Fibroblast of skin of back (primary cell): ENCODE results near the gene KIAA1210. TPM values are rescaled to one million over a fixed set of nuclear protein-coding genes. Genes with fewer than 3 reads are reported as not detected.
A peak's percentile ranks its signal among the peaks of the same experiment; 100 is the strongest.

Experiments used
- DNase-seq: peaks from one replicate; pipeline ENCODE4 v3.0.0-alpha.2; 2013
- polyA plus RNA-seq, 2 experiments: library from polyadenylated mRNA; unstranded; fragments of 120-200 nt; gene quantifications; one replicate each; pipeline ENCODE4 v1.2.1, GENCODE V29; 2013; ENCODE audit not compliant: insufficient read length in 2 of 2

The KIAA1210 gene
- polyA plus RNA-seq (2013, experiment 1 of 2; ENCODE audit: insufficient read length), result not detected
- not detected for polyA plus RNA-seq (2013, experiment 2 of 2; ENCODE audit: insufficient read length)

DNA sequence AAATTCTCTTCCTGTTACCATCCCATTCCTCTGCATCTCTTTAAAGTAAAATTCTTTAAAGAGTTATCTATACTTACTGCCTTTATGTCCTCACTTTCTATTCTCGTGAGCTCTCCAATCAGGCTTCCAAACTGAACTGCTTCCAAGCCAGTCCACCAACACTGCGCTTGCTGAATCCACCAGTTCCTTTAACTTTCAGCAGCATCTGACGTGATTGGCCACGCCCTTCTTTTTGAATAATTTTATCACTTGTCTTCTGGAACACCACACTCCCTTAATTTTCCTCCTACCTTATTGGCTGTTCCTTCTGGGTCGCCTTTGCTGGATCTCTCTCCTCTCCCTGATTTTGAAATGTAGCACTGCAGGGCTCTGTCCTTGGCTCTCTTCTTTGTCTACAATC lies at the start of gene KIAA1210:
Gene KIAA1210 (minus strand): TSS at position 163 of the 400 bp plus-strand sequence. CDS start 4,170 bp downstream, outside the sequence.
- DNase-seq, result no peak

DNA sequence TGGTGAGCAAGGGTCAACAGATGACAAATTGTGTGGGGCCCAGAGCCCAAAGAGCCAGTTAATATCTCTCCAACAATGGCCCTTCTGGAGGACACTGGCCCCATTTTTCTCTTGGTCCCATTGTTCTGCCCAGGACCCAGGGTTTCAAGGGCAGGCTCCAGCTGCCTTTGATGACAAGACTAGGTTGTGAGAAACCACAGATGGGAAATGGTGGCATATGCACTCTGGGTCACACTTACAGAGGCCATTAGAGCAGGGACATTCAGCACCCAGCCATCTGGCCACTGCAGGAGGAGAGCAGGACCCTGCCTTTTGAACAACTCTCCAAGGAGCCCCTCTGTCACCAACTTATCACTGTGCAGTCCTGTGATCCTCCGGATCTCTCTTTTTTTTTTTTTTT lies 49.7 kb upstream of the KIAA1210 start:
- no peak for DNase-seq

DNA sequence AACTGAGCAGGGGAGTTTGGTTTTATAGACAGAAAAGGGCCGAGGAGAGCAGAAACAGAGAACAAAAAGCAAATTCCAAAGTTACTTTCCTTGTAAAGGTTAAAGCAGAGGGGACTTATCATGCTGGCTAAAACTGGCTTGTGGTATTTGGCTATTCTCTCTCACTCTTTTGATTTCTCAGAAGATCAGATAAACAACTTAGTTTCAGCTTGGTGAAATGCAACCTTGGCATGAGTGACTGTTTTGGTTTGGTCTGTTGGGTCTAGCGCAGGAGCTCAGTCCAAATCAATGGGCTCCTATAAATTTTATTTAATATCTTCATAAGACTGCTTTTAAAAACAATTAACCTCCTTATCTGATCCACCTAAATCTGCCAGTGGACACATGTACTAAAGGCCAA lies 47.3 kb upstream of the KIAA1210 start:
- DNase-seq, result no peak

DNA sequence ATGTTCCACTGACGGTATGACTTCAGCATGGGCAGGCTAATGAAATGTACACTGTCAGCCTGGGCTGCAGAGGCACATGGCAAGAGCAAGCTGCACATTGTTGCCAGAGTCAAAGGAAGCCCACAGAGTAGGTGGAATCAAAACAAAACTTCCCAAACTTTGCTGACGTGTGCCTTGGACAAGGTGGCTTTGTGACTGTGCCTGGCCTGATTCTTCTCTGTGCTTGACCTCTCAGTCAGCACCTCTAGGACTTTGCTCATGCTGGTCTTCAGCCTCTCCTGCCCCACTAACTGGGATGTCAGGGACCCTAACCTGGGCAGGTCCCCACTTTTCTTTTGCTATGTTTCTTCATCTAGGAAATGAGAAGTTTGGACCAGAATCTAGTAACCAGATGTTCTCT lies 40.5 kb upstream of the KIAA1210 start:
- no peak for DNase-seq

DNA sequence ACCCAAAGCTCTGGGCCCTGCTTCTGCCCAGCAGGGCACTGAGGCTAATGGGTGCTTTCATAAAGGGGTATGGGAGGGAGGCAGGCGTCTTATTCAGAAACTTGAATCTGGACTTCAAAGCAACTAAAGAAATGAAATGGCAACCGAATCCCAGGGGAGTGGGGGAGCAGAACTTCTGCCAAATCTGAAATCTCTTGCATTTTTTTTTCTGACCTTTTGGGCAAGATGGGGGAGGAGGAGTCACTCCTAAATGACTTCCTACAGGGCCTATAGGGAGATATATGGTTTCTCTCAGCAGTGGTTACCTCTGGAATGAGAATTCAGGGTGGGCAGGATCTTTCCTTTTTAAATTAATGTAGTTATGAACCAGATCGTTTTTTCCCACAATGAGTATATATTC lies 30.6 kb upstream of the KIAA1210 start:
- DNase-seq, result no peak

DNA sequence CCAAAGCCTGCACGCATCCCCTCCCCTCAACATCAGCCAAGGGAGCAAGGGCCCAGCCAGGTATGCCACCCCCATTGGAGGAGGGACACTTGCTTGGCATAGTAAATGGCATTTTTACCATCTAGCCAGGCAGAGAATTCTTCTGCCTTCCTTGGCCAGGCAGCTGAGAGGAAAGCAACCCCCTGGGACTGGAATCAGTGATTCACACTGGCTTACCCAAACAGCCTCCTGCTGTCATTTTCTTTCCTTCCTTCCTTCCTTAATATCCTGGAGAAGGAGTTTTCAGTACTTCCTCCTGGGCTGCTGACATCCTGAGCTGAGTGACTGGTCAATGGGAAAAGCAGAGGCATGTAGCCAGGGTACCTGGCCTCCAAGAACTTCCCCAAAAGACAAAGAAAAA lies 28.6 kb upstream of the KIAA1210 start:
- DNase-seq, result peak; percentile 25

DNA sequence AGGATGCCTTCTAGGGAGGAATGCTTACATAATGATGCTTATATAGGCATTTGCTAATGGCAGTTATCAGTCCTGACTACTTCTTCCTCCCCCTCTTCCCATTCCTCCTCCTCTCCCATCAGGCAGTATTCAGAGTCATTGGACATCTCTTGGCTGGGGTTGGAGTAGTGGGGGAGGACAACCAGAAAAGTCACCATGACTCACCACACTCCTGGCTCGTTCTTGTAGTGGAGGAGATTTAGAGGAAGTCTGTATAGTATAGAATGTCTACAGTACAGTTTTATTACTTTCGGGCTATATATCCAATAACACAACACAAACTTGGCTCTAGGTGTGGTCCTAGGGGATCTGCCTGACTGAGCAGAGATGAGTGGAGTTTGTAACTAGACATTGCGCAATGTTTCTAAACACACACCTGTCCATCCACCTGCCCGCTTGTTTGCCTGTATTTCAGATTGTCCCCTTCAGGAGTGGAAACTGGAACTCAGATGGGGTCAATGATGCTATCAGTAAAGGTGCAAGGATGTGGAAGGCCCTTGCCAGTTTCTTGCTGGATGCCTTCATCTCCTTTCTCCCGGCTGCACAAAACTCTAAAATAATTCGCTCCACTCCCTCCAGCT lies 27.9 kb upstream of the KIAA1210 start:
- DNase-seq, result peak; percentile 79

DNA sequence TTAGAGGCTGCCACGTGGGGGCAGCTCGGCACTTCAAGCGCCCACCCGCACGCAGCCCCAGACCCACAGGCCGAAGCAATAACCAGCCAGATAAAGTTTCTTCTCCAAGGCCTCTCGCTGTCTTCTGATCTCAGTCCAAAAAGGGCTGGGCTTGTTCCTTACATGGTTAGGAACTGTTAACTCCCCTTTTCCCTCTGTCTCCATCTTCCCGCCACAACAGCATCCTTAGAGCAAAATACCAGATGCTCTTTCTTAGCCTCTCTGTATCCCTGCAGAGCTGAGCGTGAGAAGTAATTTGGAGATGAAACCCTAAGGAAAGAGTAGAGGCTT lies 23.4 kb upstream of the KIAA1210 start:
- no peak for DNase-seq

DNA sequence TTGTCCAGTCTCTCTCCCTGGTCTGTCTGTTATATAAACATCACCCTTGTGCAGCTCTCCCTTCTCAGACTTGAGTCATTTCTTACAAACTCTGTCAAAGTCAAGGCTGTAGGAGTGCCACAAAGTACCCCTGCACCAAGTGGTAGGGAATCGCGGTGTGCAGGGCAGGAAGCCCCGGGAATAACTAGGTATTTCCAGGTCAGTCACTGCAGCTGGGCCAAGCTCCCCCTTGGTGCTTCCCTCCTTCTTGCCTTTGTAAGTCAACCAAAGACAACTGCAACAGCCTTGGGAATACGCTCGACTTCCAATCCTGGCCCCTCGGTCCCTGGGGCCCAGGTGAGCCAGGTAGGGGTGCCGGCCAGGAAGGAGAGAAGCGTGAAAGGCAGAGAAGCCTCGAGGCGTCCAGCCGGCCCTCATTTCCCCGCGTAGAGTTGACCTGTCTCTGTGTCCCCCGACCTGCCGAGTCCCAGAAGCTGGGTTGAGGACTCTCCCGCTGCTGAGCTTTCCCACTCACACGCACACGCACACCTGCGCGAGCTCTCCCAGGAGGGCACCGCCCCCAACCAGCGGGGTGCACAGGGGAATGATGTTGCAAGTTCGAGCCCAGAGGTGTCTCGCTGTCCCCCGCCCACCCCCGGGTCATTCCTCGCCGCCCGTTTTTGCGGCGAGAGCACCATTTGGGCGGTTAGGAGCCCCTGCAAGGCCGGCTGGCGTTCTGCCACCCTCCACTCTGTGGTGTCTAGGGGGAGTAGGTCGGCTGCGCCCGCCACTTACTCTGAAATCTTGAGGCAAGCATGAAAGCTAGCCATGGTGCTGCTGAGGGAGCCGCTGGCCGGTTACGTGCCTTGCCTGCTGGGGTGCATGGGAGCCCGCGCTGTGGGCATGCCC lies 22.8 kb upstream of the KIAA1210 start:
- no peak for DNase-seq

DNA sequence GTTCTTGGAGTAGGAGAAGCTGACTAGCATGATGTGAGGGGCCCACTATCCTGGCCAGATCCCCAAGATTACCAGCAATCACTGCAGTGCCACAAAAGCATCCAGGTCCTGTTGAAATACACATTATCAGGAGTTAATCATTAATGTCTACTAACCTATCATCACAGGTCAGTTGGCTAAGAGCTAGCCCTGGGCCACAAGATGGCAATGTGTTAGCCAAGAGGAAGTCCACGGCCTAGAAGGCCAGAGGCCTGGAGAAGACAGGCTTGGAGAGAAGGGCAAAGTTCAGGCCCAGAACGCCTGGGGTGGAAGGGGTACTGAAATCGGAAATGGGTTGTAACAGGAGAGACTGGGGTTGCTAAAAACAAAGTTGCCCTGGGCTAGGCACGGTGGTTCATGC lies 19.9 kb upstream of the KIAA1210 start:
- no peak for DNase-seq

DNA sequence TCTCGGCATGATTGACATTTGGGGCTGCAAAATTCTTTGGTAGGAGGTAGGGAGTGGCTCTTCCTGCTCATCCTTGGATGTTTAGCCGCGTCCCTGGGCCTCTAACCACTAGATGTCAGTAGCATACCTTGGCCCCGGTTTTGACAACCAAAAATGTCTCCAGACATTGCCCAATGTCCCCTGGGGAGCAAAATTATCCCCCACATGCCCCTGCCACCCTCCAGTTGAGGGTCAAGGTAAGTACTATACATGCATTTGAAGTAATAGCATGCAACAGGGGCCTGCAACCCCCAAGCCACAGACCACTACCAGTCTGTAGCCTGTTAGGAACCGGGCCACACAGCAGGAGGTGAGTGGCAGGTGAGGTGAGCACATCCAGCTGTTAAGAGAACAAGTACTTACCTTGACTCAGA lies 17.6 kb upstream of the KIAA1210 start:
- peak; percentile 27 for DNase-seq

DNA sequence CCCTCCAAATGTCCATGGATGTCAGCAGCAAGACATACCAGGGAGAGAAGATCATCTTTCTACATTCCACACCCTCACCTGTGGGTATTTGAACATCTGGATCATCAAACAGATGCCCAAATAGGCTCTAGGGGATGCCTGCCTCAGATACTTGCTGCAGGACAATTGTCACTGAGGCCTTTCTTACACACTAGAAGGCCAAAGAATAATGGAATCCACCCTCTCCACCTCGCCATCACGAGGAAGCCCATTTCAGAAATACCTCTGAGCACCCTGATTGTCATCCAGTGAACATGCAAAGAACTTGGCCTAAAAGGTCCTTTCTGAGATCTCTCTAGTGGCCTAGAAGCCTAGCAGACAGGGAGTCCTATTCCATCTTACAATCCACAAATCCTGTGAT lies 6.9 kb upstream of the KIAA1210 start:
- DNase-seq, result no peak

DNA sequence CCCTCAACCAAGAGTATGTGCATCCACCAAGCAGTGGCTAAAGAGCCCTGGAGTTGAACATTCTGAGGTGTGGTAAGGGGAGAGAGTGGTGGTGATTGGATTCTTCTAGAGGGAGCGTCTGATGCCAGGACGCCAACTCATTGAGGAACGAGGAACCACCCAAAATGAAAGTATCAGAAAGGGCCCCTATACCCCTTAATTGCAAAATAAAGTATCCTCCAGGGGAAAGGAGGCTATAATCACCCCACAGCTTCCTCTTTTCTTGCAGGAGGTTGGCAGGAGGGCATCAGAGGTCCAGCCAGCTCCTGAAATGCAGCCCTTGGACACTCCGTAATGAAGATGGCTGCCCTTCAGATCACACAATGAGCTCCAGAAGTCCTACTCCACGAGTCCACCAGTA lies 5.3 kb upstream of the KIAA1210 start:
- no peak for DNase-seq

DNA sequence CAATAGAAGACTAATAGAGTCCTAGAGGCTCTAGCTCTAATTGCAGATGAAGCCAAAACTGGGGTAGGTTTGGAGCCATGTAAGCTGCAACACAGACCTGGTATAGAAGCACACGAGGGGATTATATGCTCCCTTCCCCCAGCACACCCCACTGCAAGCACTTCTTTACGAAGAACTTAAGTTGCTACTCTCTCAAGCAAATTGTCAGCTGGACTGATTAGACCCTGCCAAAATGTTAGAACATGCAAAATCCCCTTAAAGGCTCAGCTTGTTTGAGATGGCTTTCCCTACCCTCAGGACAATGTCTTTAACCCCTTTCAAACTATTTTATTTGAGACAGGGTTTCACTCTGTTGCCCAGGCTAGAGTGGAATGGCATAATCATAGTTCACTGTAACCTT lies 4.7 kb upstream of the KIAA1210 start:
- no peak for DNase-seq

DNA sequence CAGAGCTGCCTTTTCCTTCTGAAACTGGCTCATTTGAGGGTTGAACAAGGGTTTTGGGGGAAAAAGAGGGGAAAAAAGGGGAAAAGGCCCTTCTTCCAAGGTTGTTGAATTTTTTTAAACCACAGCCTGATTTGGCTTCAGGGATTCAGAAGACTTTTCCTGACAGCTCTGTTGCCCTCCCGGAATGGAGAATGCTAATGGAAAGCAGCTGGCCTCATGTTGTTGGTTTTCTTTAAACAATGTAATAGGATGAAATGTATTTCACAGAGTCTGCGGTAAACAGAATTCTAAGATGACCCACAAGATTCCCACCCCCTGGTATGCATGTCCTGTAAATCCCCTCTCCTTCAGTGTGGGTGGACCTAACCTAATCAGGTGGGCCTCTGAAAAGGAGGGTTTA lies 3.3 kb upstream of the KIAA1210 start:
- DNase-seq, result no peak

DNA sequence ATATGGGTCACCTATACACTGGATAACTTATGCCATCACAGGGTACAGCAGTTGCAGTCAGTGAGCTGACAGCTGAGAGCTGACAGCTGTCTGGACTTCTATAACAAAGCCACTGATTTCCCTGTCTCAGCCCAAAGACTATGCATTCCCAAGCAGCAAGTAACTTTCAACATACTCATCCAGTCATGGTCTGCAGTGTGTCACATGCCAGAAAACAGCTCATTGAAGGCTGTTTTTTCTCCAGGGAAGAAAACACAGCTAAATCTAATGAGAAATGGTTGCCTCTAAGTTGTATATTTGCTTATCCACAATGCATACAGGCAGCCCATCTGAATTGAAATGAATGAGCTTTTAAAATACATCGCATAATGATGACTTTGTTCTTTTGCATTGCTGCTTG lies 6.3 kb downstream of the KIAA1210 start:
- peak; percentile 20 for DNase-seq

DNA sequence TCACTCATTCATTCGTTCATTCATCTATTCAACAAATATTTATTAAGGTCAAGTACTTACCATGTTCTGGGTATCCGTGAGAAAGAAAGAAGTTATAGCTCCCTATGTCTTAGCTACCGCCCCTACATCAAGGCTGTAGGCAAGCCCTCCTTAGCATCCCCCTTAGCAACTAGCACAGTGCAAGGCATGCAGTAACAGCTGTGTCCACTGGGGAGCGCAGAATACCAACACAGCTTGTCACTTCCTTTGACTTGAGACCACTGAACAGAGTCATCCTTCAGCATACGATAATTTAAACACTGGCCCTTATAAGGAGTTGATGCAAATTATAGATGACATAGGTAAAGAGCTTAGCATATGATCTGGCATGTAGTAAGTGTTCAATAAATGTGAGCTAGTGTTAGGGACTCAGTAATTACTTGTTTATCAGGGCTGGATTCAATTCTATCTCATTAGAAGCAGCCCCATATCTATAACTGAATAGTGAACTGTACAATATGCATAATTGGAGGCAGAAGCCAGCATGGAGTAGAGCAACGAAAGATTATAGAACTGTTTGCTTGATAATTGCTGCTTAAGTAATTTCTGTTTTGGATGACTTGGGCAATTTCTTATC lies 8.7 kb downstream of the KIAA1210 start:
- DNase-seq, result peak; percentile 54

DNA sequence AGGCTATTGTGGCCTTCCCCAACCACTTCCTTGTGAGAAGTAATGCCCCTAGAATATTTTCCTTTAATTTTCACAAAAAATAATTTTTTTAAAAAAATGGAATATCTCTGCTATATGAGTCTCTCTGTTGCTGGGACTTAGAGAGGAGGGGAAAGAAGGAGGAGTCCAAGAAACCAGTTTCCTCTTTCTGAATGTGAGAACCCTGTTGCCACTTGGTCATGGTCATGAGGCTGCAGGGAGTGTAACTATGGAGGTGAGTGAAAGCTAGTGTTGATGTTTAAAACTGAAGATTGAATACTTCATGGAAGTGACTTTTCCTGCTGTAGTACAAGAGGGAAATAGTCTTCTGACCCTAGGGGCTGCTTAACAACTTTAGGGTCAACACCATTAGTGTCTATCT lies 20.4 kb downstream of the KIAA1210 start:
- no peak for DNase-seq

DNA sequence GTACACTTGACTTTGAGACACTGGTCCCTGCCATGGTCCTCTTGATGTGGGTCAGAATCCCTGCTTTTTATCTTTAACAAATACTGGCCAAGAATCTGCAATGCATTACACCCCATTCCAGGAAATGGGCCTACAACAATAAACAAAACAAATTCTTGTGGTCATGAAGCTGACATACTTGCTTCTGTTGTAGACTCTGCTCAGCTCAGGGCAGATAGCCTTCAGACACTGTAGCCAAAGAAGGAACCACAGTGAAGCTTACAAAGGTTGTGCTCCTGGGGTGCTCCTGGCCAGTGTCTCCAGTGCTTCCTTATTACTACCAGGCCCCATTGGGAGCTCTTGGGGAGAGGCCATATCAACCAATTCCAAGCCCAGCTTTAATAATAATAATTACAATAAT lies 21.8 kb downstream of the KIAA1210 start:
- peak; percentile 50 for DNase-seq

DNA sequence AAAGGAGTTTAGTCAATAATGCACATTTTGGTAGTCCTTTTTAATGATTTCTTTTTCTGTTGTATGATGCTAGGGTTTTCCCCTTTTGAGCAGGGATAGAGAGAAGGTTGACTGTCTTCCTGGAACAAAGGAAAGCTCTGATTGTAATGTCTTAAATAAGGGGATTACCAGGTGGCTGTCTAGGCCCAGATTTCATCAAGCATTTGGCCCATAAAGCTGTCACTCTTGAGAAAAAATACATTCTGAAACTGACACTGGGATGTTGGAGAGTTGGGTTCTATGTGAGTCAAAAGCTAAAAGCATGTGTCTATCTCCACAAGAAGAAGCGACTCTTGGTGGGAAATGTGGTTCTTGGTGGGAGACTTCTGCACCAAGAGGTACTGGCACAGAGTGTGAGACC lies 26.4 kb downstream of the KIAA1210 start:
- no peak for DNase-seq

DNA sequence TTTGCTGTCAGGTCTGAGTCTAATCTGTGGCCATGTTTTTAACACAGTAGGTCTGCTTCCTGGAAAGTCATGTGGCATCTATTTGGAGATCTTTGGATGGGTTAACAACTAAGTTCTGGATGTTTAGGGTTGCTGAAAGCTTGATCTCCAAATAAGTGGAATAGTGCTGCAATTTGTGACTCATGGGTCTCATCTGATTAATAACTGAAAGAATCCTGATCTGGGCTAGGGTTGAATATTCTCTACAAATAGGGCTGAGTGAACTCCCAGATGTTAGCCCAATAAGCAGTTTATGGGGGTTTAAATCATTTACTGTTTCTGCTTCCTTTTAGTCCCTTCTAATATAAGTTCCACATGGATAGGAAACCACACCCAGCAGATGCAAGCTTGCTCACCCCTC lies 31.7 kb downstream of the KIAA1210 start:
- DNase-seq, result no peak

DNA sequence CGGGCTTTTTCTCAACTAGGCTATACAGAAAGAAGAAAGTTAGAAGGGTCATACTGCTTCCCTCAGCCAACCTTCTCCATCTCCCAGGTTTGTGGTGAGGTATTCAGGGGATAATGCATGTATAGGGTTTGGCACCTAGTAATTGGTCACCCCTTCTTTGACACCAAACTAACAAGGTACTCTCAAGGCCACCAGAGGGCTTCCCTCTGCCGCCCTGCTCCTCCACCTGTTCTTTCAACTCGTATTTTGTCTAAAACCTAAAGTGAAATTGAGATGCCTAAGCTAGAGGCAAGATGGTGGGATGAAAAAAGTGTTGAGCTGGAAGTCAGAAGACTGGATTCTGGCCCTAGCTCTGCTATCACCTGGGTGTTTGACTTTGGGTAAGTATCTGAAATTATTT lies 32.8 kb downstream of the KIAA1210 start:
- DNase-seq, result no peak

DNA sequence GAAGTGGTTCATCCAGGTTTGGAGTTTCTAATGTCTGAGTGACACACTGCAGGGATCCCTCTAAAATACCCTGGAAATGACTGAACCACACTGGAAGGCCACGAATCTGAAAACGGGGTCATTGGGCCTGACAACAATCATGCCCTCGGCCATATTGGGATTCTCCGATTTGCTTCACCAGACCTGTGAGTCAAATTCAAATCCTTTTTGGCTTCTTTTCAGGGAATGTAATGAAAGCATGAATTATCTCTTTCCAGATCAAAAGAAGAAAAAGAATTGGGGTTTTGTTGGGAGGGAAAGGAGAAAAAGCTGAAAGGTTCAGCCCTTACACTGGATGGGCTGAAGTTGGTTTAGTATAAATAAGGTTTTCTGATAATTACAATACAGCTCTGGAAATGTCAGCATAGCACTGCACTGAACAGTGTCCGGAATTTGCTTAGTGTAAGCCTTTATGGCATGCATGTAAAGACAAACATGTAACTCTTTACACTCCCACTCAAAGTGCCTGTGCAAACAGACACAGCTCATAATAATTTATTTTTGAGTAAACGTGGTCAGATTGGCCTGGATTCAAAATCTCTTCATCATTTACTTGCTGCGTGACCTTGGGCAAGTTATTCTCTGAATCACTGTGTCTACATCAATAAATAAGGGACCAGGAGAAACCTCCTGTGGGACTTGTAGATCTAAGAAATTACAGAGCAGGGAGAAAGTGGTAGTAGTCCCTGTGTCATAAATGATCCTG lies 33.4 kb downstream of the KIAA1210 start:
- DNase-seq, result no peak
